CD4-positive, alpha-beta T cell treated with Interleukin-2 at 100 ng/mL for 4 hours (primary cell): Measurements from ENCODE around the gene TBC1D10A.
"Not testable (repeated sequence)": the region's sequence is repeated elsewhere in the genome, so short reads cannot be mapped to it uniquely, and the experiment has no call there.

Source experiments
- DNase-seq: peaks from one replicate; pipeline ENCODE4 v3.0.0-alpha.2; 2020; ENCODE audit warnings: low spot score

The TBC1D10A gene

DNA sequence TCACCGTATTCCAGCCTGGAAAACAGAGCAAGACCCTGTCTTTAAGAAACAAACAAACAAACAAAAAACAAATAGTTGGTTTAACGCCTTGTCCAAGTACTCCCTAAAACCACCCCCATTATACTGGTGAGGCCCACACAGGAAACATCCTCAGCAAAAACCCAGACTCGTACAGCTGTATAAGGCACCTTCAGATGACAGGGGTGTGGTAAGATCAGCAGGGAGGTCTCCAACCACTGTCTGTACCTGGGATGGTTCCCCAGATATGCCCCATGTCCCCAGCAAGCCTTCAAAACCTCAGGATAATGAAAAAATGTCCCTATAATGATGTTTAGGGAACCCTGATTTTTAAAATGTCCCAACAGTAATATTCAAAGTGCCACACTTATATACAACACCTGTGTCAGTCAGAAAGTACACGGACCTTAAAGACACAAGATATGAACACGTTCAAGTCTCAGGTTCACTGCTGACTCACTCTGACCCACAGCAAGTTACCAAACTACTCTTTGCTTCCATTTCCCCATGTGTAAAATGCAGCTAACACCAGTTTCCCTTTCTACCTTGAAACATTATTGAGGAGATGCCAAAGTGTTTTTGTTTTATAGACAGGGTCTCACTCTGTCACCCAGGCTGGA lies 20.6 kb upstream of the TBC1D10A start:
- DNase-seq, result no peak

DNA sequence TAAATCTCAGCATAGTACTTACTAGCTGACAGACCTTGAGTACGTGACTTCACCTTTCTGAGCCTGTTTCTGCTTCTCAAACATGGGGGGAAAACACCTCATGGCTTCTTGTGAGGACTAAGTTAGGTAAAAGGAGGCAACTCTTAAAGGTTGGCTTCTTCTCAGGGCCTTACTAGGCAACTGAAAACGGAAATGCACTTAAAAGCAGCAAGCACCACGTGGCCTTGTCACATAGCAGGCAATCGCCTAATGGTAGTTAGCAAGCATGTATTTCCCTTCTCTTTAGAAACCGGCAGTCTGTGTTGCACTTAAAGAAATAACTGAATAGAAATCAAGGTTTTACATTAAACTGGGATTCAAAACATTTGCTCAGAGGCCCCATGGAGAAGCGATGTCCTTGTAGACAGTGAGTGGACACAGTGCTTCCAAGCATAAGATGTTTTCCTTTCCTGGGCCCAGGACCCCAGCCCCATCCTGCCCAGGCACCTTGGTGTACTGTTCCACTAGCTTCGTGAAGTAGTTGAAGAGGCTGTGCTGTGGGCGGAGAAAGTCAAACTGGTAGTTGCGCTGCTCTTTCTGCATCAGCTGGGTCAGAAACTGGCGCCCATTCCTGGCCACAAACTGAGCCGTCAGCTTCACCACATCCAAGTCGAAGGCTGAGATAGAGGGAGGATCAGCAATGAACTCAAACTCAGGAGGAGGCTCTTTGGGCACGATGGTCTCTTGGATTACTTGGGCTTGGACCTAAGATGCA lies 17.9 kb upstream of the TBC1D10A start:
- DNase-seq, result peak; percentile 30

DNA sequence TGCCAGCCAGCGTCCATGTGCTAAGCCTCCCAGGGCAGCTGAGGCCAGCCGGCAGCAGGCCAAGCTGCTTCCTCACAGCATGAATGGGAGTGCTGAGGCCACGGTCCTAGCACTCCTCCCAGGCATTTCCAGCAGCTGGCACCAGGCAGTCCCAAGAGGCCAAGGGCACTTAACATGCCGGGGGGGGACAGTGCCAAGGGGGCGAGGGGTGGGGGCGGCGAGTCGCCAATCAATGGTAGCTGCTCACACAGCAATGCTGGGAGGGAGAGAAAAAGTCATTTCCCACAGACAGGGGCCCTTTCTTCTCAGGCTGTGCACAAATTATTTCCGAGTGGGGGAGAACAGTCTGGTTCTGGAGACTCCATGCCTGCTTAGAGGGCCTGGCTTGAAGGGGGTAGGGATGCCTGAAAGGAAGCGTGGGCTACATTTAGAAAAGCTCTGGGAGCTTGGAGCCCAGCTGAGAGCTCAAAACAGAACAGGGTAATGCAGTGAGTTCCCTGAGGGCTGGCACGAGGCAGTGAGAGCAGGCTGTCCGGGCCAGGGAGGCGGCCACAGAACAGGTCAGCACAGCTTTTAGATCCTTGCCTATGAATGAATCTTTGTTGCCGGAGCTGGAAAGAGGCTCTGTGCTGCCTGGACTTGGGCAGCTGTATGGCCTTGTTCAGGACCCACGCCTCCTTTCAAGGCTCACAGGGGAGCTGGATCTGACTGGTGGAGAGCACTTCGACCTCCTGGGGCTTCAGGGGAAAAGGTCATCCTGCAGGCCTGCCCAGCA lies 14.4 kb upstream of the TBC1D10A start:
- no peak for DNase-seq

DNA sequence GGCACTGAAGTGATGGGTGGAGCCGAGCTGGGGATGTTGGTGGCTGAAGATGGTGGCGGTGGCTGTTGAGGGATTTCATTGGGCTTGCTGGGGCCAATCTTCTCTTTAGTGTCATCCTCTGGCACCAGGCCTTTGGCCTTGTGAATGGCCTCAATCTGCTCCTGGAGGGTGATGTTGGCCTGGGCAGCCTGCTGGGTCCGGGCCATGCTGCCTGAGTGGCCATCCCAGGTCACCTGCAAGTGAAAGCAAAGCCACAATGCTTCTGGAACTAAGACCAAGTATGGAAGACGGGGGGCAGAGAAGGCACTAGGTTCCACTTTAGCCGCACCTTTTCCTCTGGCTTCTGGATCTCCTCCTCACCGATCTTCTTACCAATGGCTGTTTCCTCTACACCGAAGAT lies 12.1 kb upstream of the TBC1D10A start:
- no peak for DNase-seq

DNA sequence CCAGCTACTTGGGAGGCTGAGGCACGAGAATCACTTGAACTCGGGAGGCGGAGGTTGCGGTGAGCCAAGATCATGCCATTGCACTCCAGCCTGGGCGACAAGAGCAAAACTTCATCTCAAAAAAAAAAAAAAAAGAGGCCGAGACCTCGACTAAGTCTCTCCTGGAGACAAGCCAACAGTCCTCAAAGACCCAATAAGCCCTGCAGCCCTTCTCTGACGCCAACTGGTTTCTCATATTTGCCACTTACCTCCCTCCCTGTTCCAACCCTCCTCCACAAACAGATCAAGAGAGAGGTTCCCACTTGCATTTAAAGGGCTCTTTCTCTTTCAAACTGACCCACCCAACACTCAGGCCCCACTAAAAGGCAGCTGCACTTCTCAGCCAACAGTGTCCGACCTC lies 11.6 kb upstream of the TBC1D10A start:
- DNase-seq, result not testable (repeated sequence)

DNA sequence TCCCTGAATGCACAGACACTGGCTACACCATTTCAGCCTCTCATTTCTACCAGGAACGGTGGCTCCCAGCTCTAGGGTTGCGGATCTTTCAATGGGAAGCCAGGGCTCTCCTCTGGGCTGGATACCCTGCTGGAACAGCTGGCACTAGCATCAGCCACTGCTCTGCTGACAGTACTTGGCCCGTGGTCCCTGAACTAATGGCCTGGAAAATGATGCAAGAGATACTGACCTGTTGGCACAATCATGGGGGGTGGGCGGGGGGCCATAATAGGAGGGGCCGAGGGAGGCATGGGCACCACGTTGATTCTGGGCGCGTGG lies 10.7 kb upstream of the TBC1D10A start:
- no peak for DNase-seq

DNA sequence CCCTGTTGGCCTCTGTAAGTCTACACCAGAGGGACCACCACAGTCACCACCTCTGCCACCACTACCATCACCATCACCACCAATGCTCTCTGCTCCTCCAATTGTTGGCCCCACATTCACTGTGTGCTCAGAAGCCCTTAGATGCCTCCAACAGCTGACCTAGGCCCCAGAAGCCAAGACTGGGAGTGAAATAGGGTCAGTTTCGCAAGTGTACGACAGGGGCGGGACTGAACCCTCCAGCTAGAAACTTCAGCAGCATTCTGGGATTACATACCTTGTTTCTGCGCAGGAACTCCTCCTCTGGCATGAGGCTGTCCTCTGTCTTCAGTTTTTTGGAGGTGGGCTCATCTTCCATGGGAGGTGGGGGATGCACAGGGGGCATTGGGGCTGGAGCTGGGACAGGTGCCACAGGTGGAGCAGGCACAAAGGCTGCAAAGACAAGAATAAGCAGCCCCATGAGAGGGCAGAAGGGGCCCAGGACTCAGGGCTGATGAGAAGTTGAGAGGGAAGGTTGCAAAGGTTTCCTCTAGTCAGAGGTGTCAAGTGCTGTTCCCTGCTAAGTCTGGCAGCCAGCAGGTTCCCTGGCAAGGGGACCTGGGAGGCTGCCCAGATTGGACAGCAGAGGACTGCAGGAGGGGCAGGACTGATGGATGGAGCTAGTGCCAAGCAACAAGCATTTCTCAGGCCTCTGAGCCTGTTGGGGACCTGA lies 10.2 kb upstream of the TBC1D10A start:
- no peak for DNase-seq

DNA sequence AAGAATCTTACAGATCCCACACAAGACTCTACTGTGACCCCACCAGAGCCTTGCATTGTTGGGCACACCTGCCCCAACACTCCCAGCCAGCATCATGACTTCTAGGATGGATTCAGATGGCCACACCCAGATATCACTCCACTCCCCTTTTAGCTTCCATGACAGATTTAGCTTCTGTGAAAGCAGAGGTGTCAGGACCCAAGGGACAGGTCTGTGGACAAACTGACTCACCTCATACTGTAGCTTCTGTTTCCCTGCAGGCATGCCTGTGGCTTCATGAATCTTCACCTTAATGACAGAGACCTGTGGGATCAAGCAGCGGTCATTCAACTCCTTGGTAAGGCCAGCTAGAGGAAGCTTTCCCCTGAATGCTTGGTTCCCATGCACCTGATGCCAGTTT lies 8.5 kb upstream of the TBC1D10A start:
- no peak for DNase-seq

DNA sequence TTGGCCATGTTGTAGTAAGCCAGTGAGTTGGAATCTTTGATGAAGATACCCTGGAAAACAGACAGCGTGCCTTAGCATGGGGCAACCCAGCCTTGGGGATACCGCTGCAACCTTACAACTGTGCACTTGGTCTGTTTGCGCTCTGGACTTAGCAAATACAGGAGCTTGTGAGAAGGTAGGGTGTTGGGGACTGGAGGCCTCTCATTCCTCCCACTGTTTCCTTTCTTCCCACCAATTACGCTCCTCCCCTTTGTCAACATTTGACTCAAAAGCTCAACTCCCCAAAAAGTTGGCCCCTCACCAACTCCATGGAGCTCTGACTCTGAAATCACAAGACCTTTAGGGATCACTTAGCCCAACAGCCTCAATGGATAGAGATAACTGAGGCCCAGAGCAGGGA lies 7.9 kb upstream of the TBC1D10A start:
- DNase-seq, result no peak

DNA sequence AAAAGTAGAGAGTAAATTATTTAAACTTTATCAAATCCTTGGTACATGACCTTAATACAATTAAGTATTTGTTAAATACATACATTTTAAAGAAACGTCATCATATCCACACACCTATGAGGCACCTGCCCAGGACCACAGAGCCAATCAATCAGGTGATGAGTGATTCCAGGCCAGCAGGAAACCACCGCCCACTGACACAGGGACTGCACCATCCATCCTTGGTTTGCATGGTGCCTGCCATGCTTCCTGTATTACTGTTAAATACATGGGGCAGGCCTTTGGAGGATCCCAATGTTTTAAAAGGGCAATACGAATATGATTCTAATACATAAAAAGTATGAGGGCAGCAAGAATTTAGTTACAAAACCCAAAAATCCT lies 7.0 kb upstream of the TBC1D10A start:
- no peak for DNase-seq

DNA sequence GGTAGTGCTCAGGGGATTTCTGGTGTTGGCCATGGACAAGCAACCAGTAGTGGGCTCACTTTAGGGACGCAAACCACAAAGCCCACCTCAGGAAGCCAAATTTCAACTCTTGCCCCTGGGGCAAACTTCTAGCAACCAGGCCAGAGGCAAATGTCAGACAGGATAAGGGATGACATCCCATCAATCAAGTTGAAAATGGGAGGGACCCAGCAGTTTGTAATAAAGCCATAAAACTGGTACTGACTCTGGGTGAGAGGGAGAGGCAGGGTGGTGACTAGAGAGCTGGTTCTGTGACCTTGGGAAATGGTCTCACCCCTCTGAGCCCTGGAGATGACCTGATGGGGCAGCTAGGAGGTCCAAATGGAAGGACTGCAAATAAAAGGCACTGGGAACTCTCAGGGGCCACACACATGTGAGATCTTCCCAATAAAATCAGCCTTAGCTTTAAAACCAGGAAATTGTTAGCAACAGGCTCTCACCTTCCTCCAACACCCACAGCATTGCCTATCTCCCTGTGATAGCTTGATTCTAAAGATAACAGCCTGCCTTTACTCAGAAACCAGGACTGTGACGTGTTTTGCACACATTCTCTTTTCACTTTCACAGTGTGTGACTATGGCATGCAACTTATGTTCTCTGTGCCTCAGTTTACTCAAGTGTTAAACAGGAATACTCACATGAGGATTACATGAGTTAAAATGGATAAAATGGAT lies 6.4 kb upstream of the TBC1D10A start:
- DNase-seq, result no peak

DNA sequence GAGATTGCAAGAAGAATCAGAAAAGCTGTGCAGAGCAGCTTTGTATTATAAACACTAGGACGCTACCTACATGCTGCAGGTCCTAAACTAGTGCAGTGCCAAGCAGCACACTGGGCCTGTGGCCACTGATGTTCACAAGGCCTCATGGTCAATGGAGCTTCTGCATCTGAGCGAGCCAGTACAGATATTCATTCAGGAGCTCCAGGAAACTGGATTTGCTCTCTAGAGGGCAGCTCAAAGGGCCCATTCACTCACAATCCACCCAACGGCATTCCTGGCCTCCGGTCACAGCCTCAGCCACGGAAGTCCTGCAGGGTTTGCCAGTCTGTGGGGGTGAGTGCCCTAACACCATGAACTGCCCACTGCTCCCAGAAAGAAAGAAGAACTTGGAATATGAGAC lies 5.8 kb upstream of the TBC1D10A start:
- no peak for DNase-seq

DNA sequence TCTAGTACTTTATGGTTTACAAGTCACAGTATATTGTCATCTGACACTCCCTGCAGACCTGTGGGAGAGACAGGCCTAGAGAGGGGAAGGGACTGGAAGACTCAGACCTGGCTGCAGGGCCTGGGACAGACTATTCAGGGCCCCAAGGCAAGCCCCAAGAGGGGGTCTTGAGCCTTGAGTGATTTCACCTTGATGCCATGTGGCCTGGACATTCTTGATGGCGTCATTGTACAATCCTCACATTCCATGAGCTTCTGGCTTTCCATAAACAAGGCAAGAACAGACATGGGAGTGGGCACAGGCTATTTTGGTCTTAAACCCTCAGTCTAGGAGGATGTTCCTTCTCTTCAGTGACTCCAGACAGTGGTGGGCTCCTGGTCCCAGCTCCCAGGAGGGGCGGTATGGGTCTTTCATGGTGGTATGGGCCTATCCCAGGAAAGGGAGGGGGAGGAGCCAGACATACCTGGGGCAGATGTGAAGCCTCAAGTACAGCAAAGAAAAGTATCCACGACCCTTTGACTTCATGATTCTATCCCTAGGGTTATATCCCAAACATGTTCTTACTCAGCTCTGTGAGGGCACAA lies 1.8 kb upstream of the TBC1D10A start:
- DNase-seq, result no peak

DNA sequence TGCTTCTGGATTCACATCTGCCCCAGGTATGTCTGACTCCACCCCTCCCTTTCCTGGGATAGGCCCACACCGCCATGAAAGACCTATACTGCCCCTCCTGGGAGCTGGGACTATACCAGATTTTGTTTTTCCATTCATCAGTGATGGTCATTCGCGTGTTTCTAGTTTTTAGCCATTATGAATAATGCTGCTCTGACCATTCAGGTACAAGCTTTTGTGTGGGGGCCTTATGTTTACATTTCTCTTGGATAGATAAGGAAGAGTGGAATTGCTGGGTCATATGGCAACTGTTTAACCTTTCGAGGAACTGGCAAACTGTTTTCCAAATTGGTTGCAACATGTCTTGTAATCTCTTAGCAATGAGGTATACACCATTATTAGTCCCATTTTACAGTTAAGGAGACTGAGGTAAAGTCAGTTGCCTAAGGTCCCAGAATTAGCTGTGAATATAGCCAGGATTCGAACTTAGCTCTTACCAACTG lies 1.2 kb upstream of the TBC1D10A start:
- DNase-seq, result no peak

DNA sequence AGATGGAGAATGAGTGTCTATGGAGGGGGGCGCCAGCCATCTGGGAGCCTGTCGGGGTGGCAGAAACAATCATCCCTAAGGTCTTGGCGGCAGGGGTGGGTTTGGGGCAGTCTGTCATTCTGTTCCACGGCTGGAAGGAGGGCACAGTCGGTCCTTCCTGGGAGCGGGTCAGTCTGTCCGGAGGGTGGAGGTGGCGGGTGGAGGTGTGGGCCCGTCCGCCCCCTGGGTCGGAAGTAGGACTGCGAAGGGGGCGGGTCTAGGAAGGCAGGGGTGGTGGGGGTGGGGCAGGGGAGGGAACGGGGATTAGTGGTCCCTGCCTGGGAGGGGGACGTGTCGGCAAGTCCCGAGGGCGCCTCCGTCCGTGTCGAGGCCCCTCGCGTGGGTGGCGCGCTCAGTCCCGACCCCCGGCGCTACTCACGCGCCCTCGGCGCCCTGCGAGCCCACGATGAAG lies 461 bp downstream of the TBC1D10A start:
- no peak for DNase-seq

DNA sequence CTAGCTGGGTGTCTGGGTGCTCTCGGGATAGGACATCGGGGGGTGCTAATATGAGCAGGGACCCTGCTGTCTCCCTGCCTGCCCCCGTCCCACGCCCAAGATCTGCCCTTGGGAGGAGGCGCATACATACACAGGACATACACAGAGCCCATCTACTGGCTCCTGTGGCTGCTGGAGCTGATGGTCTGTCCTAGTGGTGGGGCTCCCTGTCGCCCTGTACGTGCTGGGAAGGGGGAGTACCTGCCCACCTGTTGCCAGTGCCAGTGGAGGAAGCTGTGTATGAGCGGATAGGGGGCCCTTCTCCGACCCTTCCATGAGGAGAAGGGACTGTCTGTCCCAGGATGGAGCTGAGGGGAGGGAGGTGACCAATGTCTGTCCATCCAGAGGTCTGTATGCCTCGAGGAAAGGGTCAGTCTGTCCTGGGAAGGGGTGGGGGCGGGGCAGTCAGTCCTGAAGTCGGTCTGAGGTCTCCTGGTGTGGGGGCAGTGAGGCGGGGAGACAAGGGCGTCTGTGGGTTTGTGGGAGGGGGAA lies 952 bp downstream of the TBC1D10A start:
- no peak for DNase-seq

DNA sequence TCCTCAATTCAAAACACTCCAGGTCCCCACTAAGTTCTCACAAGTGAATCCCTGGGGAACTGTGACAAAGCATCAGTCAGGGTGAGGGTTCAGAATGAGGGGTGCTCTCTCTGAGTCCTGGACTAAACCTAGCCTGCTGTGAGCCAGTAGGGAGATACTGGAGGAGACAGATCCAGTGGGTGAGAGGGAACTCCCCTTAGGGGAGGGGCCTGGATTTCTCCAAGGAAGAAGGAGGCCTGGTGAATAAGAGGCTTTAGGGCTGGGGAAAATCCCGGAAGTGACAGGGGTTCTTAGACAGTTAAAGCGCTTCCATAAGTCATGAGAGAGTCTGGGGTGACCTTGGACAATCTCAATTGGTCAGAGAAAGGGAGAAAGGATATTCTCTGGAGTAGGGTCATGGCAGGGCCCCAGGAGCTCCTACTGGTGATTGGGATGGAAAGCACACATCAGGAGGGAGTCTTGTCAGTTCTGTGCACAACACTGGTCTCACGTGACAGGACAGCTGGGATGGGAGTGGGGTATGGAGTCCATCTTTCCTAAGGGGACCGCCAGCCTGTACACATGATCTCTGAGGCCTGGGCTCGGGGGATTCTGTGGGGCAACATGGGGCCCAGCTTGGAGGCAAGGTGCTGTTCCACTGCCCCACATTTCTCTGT lies 1.5 kb downstream of the TBC1D10A start:
- DNase-seq, result no peak

DNA sequence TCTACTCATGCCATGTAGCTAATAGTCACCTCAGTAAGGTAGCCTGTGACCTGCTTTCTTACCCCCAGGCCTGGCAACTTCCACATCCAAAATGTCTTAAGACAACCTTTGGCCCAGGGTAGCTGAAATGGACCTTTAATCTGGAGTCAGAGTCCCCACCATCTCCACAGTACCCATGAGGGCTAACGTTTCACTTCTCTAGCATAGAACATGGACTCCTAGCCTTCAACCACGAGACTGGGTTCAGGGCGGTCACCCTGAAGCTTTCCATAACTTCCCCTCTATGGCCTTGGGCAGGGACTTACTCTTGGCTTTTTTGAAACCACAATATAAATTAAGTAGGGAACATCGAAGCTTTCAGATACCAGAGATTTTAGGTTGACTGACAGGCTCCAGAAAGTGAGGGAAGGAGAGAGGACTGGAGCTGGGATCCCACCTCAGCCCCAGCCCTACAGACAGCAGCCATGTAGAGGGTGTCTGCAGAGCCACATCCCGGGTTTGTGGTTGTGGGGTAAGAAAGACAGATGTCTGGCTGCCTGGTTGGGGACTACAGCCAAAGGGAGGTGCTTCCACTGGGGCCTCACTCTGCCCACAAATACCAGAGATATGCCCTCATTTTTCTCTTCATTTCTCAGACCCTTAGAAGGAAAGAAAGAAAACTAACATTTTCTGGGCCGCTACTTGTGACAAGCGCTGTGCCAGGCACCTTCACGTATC lies 2.6 kb downstream of the TBC1D10A start:
- peak; percentile 42 for DNase-seq

DNA sequence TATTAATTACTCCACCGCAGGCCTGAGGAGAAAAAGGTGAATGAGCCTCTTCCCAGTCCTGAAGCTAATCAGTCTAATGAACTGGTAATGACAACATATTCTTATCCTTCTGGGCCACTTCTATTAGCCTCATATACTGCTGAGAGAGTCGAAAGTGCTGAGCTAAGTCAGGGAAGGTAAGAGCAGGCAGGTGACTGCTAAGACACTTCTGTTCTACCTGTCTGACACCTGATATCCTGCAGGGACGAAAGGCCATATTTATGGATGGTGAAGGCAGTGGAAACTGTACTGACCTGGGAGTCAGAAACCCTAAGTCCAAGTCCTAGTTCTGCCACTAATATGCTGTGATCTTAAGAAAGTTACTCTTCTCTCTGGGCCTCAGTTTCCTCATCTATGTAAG lies 3.5 kb downstream of the TBC1D10A start:
- no peak for DNase-seq

DNA sequence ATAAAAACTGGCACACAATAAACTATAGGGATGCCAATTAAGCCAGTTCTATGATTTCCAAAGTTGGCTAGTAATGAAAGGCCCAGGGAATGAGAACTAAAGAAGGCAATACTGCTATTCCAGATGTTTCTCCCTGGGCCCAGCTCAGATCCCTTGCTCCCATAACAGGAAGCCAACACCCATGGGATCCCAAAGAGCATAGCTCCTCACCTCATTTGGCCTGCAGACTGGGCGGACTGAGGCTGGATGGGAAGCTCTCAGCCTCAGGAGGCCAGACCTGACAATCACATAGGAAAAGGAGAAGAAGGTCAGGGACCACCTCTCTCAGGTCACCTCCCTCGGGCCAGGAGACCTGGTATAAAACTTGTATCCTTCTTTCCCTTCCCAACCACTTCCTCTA lies 5.3 kb downstream of the TBC1D10A start:
- DNase-seq, result no peak
